GM19468 (cell line): ENCODE data around the gene TMEM204.

Experiments used
- ATAC-seq: cut with Tn5 transposase; IDR thresholded peaks from one replicate; pipeline ENCODE4 v1.9.1; 2021; ENCODE audit warnings: mild to moderate bottlenecking, moderate library complexity, moderate number of reproducible peaks; ENCODE audit not compliant: unreplicated experiment; ENCODE audit errors: extremely low read depth

The TMEM204 gene

DNA sequence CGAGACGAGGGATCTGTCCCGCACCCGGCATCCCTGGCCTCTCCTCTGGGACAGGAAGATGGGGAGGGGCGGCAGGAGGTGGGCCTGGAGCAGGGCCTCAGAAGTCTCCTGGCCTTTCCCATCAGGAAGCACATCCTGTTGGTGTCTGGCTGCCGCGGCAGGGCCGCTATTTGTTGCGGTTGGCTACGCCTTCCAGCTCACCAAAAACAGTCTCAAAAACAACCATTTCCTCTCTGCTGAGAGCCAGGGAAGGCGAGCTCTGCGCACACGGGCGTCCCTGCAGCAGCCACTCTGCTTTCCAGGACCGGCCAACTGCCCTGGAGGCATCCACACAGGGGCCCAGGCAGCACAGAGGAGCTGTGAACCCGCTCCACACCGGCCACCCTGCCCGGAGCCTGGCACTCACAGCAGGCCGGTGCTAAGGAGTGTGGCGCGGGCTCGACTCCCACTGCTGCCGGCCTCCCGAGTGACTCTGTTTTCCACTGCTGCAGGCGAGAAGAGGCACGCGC lies at the start of gene TMEM204:
Gene TMEM204, plus strand, starts transcription at position 224 of the 509 bp plus-strand sequence. CDS start 610 bp downstream, outside the sequence.
- no peak for ATAC-seq

DNA sequence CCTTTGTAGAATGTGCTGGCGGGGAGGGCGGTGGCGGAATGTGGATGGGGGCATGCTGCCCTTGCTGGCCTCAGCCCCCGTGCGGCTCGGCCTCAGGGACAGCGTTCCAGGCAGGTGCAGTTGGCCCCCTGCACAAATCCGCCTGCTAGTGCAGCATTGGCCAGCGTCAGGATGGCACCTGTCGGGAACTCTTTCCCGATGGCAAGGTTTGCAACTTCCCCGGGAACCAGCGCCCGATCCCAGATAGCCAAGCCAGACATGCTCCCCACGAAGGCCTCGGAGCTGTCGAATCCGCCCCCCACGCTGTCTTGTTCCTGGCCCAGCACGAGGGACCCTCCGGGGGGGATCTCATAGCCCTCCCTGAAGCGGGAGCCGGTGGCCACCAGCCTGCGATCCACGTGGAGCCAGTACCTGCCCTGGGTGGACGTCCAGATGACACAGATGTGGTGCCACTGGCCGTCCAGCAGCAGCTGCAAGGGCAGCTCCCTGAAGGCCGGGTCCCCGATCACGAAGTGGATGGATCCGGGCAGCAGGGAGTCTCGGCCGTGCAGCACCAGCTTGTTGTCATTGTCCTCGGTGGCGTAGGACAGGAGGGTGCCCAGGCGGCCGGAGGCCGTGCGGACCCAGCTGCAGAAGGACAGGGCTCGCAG lies 47.5 kb upstream of the TMEM204 start:
- ATAC-seq = no peak

DNA sequence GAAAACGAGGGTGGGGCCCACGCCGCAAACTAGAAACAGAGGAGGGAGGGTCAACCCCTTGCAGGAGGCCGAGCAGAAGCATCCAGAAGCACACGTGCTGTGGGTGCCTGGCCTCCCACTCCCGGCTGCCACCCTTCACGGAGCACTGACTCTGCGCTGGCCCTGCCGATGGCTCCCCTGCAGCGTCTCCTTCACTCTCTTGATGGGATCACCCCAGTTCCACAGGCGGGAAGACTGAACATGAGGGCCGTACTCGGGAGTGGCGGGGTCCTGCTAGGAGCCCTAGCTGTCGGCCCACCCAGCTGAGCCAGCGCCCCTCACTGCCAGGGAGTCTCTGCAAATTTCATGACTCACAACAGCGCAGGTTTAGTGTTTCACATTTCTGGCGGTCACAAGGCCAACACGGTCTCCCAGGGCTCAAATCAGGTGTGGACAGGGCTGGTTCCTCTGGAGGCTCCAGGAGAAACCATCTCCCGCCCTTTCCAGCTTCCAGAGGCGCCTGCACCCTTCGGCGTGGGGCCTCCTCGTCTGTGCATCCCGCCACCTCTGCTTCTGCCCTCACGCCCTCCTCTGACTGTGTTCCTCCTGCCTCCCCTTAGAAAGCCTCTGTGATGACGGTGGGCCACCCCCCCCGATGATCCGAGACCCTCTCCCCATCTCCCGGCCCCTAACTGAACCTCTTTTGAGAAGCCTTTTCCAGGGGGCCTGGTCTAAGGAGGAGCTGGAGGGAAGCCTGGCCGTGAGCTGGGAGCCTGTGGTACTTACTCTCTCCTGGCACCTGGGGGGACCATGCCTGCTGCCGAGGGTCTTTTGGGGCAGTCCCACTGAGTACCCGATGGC lies 46.7 kb upstream of the TMEM204 start:
- ATAC-seq = no peak

DNA sequence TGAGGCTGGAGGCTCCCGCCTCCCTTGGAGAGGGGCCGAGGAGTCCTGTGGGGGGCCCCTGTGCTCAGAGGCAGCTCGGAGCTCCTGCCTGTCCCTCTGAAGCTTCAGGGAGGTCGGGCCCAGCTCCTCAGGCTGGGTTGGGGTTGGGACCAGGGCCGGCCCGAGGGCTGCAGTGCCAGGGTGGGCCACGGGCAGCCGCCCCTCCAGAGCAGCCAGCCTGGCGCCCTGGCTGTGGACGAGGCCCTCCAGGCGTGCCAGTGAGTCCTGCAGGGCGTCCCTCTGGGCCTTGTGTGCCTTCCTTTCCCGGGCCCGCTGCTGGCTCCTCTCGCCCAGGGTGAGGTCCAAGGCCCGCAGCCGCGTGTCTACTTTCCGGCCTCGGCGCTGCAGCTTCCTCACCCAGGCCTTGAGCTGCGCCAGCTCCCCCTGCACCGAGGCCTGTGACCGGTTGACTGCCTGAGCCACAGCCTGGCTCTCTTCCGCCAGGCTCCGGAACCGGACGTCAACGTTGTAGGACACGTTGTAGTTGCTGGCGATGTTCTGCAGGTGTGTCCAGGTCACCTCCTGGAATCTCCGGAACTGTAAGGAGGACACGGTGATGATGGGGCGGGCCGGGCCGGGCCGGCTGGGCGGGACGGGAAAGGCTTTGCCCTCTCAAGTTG lies 45.9 kb upstream of the TMEM204 start:
- ATAC-seq = no peak

DNA sequence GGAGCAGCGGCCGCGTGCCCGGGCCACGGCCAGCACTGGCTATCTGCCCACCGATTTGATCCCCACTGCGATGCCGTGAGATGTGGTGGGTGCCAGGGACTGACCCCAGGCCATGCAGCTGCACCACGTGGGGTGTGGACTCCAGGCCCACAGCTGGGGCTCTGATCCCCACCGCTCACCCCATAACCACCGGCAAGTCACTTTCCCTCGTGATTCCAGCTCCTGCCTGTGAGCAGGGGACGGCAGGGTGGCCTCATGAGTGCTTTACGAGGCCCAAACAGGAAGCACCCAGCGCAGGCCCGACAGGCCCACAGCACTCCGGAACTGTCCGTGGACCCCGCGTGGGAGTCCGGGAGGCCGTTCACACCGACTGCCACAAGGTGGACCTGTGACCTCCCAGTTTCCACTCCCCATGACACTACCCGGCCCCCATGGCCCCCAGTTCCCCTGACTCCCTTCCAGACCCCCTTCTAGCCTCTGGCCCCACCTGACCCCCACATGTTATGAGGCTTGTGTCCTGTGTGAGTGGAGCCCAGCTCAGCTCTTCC lies 45.3 kb upstream of the TMEM204 start:
- no peak for ATAC-seq

DNA sequence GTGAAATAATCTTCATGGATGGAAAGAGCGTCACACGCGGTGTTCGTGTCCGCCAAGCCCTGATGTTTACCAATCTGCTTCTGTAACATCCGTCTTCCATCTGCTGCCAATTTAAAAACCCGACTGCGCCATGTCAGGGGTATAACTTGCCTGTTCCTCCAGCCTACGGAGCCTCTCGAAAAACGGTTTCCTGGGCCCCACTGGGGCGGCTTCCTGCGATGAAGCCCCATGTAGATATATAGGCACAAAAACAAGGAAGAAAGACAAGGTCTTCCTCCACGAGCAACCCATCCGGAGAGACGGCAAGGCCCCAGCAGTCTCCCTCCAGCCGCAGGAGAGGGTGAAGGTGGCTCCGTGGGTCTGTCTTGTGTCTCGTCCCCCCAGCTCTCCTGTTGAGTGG lies 44.8 kb upstream of the TMEM204 start, which contains the start of gene PTX4:
Gene PTX4, minus strand, starts transcription at position 326 of the 400 bp plus-strand sequence. Its CDS starts 35 bp downstream, at position 291.
- no peak for ATAC-seq

DNA sequence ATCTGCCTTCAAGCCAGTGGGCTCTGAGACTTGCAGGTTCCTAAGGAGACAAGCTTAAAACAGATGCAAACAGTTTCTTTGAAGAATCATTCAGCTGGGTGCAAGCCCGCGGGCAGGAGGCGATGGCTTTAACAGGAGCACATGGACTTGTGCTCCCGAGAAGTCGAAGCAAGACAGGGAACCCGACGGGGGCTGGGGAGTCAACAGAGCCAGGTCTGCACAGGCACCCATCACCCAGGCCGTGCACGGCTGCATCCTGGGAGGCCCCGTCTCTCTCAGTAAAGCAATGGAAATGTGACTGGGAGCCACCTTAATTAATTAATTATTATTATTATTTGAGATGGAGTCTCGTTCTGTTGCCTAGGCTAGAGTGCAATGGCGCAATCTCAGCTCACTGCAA lies 44.4 kb upstream of the TMEM204 start:
- no peak for ATAC-seq

DNA sequence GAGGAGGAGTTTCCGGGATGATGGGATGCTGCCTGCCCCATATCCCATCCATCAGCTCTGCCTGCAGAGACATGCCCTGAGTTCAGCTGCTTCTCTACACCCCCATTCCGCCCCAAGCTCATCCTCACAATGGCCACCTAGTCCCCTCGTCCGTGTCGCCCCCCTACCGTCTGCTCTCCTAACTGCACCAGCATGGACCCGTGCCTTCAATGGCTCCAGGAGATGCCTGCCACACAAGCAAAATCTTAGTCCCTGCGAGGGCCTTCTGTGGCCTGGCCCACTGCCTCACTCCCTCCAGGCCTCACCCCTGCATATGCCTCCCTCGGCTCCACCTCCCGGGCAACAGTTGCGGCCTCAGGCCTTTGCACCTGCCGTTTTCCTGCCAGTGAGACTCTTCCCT lies 42.1 kb upstream of the TMEM204 start:
- no peak for ATAC-seq

DNA sequence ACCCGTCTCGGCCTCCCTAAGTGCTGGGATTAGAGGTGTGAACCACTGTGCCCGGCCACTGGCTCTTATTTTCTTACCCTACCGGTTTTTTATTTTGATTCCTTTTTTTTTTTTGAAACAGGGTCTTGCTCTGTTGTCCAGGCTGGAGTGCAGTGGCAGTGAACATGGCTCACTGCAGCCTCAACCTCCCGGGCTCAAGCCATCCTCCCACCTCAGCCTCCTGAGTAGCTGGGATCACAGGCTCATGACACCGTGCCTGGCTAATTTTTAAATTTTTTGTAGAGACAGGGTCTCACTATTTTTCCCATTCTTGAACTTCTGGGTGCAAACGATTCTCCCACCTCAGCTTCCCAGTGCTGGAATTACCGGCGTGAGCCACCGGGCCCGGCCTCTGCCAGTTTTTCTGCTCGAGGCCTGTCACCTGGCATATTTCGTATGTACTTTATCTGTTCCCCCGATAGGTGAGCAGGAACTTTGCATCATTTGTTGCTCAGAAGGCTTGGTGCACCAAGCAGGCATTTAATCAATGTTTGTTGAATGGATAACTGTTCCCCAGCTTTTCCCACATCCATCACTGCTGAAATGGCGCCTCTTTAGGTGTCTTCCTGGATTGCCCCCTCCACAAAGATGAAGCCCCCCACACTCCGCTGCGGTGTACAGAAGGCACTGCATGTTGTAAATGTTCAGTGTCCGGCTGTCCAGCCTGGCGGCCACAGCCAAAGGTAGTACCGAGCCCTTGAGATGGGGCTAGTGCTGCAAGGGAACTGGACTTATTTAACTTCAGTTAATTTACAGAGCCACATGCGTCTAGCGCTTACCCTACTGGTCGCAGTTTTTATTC lies 41.2 kb upstream of the TMEM204 start:
- ATAC-seq = no peak

DNA sequence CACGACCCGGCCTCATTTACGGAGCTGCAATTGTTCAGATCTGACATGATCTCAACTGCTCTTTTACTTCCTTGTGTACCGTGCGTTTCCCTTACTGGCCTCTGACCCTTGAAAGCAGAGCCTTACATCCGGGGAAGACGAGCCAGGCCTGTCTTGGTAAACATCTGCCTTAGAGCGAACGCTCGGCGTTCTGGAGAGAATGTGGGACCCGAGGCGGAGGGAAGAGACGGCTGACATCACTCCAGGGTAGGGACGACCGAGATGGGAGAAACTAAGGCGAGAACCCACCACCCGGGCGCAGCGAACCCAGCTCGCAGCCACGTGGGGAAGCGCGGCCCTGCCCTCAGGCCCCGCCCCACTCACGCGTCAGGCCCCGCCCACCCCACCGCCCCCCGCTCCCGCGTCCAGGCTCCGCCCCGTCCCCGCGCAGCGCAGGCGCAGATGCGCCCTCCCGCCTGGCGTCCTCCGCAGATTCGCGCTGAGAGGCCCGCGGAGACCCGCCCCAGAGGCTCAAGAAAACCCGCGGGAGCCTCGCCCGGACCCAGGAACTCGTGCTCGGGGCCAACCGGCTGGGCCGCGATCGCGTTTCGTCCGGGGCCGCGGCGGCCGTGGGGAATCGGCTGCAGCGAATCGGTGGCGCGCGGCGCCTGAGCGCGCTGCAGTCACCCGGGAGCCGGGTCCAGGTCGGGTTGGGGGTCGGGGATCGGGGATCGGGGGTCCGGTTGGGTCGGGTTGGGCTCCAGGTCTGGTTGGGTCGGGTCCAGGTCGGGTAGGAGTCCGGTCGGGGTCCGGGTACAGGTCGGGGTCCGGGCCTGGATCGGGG lies 40.3 kb upstream of the TMEM204 start, which contains the start of gene TELO2:
Gene TELO2, plus strand, starts transcription at position 438 of the 823 bp plus-strand sequence. CDS start 922 bp downstream, outside the sequence.
- no peak for ATAC-seq

DNA sequence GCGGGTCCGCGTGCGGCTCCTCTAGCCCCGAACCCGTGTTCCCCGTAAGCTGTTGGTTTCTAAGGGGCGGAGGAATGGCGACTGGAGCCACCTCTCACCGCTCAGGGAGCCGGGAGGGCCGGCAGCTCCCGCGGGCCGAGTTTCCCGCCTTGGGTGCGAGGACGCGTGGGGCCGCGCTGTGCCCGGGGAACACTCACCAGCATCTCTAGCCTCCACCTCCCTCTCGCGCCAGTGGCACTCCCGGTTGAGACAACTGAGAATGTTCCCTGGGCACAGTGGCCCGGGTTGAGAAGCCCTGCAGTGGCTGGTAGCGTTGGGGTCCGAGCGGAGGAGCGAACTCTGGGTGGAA lies 39.7 kb upstream of the TMEM204 start:
- ATAC-seq = no peak

DNA sequence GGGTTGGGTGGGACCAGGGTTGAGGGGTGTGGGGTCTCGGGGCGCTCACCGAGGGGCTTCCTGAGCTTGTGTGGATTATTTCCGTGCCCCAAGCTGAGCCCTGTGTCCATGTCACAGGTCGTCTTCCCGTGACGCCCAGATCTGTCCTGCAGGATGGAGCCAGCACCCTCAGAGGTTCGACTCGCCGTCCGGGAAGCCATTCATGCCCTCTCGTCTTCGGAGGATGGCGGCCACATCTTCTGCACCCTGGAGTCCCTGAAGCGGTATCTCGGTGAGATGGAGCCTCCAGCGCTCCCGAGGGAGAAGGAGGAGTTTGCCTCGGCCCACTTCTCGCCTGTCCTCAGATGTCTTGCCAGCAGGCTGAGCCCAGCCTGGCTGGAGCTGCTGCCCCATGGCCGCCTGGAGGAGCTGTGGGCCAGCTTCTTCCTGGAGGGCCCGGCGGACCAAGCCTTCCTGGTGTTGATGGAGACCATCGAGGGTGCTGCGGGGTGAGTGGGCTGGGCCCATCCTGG lies 39.3 kb upstream of the TMEM204 start:
- no peak for ATAC-seq

DNA sequence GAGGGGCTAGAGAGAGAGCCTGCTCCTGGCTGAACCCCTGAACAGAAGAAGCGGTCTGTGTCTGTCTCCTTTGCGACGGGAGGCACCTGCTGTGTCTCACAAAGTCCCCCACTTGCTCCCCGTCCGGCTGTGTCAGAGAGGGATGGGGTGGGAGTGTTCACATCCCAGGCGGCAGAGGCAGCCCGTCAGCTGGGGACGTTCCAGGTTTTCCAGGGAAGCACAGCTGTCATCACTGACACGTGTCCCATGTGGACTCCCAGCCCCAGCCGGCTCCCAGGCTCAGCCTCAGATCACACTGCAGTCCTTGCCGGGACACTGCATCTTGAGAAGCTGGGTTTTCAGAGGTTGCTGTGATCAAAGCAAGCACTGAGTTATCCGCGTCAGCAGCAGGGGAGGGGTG lies 38.8 kb upstream of the TMEM204 start:
- ATAC-seq = no peak

DNA sequence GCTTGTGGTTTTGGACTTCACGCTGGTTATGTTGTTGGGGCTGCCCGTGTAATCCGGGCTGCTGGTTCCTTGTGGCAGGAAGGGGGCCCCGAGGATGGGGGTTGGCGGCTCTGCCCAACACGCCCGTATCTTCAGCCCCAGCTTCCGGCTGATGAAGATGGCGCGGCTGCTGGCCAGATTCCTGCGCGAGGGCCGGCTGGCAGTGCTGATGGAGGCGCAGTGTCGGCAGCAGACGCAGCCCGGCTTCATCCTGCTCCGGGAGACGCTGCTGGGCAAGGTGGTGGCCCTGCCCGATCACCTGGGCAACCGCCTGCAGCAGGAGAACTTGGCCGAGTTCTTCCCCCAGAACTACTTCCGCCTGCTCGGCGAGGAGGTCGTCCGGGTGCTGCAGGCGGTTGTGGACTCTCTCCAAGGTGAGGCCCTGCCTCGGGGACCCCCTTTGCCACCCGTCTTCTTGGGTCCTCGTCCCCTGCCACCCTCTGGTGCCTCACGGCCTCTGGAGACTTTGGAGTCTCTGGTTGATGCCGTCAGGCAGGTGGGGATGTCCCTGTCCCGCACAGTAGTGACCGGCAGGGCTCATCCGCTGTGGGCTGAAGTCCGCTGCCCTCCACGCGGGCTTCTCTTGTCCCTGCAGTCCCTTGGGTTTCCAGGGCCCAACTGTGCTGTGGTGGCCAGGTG lies 38.1 kb upstream of the TMEM204 start:
- no peak for ATAC-seq

DNA sequence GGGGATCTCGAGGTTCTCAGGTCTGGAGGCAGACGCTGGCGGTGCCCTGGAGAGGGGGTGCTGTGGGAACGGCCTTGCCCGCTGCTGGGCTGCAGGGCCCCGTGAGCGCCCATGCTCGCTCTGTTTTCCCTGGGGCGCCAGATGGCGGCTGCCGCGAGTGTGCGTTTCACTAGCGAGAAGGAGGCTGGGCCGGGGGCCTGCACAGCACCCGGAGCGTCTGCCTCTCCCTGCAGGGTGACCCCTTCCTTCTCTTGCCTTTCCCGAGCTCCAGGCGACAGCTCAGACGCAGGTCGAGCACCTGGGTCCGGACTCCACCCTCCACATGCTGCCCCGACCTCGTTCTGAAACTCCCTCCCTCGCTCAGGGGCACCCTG lies 37.6 kb upstream of the TMEM204 start:
- no peak for ATAC-seq

DNA sequence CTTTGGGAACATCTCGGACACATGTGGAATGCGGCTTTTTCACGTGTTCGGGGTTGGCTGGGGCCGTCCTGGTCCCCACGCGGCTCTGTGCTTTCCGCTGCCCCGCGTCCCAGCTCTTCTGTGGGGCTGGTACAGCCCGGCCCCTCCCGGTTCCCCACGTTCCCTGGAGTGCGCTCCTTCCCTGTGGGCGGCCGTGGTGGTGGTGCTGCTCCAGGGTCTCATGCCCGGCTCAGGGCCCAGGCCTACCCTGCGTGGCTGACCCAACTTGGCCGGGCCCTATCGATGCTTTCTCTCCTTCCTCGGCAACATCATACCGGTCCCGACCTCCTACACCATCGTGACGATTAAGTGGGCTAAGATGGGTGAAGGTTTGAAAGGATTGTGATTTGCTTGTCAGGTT lies 37.0 kb upstream of the TMEM204 start:
- no peak for ATAC-seq

DNA sequence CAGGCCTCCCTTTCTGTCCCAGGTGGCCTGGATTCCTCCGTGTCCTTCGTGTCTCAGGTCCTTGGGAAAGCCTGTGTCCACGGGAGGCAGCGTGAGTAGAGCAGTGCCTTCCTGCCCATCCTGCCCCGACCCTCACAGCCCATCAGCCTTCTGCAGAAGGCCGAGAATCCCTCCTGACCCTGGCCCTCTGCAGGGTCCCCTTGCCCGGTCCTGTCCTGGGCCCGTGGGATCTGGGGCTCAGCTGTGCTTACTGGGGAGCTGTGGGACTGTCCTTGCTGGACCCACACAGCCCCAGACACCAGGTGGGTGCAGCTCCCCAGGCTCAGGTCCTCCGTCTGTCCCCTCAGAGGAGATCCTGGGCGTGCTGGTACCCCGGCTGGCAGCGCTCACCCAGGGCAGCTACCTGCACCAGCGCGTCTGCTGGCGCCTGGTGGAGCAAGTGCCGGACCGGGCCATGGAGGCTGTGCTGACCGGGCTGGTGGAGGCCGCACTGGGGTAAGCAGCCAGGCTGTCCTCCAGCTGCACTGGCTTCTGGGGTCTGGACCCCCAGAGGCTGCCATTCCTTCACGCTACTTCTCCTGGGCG lies 36.4 kb upstream of the TMEM204 start:
- ATAC-seq = no peak
